Mesothelial cell of epicardium (in vitro differentiated cells): ENCODE data around the gene CCL19. TPM values are rescaled to one million over a fixed set of nuclear protein-coding genes. Genes with fewer than 3 reads are reported as not detected.

Source experiments
- DNase-seq, 2 experiments: peaks; one replicate each; pipeline ENCODE4 v3.0.0; 2021; ENCODE audit warnings: low spot score in 2 of 2; ENCODE audit not compliant: unreplicated experiment in 2 of 2
- H3K27ac Mint-ChIP-seq: 2 replicates; pipeline ENCODE4 v1.8.0; 2021; ENCODE audit warnings: mixed read lengths
- H3K27me3 Mint-ChIP-seq: 2 replicates; pipeline ENCODE4 v1.8.0; 2021; ENCODE audit warnings: low read depth, mixed read lengths
- H3K36me3 Mint-ChIP-seq: 2 replicates; pipeline ENCODE4 v1.8.0; 2021; ENCODE audit warnings: mixed read lengths
- H3K4me1 Mint-ChIP-seq: 2 replicates; pipeline ENCODE4 v1.8.0; 2021; ENCODE audit warnings: mixed read lengths
- H3K4me3 Mint-ChIP-seq: 2 replicates; pipeline ENCODE4 v1.8.0; 2021; ENCODE audit warnings: mild to moderate bottlenecking, moderate library complexity, mixed read lengths
- H3K9me3 Mint-ChIP-seq: 2 replicates; pipeline ENCODE4 v1.8.0; 2021; ENCODE audit warnings: mixed read lengths
- total RNA-seq: library from RNA; stranded (reverse); gene quantifications from 3 replicates; pipeline ENCODE4 v1.2.1, GENCODE V29; 2021
- TF ChIP-seq, protein P1 (sequence below): fragments of 200-600 bp; sonication (generic); IDR thresholded peaks from one replicate; pipeline ENCODE4 v1.5.0; 2021; ENCODE audit warnings: antibody characterized with exemption; ENCODE audit not compliant: unreplicated experiment

The CCL19 gene
- total RNA-seq, 1 donor from 2014 or later, result not detected

DNA sequence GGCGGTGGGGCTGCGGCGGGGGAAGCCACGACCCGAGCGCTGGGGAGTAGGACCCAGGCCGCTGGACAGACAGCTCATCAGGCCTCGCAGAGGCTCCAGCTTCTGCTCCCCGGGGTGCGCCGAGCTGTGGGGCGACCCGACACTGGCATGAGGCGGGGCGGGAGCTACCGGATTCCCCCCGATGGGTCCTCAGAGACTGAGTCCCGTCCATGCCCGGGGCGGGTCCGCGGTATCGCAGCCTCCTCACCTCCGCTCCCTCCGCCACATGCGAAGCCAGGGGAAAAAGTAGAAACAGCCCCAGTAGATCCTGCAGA is 26.1 kb downstream of the CCL19 start:
- peak overlapping the region; percentile 90 for H3K4me3 Mint-ChIP-seq
- H3K4me1 Mint-ChIP-seq, result peaks cover 11% of the 10 kb centered on the region
- peak overlapping the region; percentile 90 for H3K27ac Mint-ChIP-seq
- DNase-seq, result no peak
- no peaks in the 10 kb centered on the region for H3K27me3 Mint-ChIP-seq
- peaks cover 30% of the 10 kb centered on the region for H3K36me3 Mint-ChIP-seq
- H3K9me3 Mint-ChIP-seq, result peaks cover 10% of the 10 kb centered on the region
- TF ChIP-seq, protein P1, sequence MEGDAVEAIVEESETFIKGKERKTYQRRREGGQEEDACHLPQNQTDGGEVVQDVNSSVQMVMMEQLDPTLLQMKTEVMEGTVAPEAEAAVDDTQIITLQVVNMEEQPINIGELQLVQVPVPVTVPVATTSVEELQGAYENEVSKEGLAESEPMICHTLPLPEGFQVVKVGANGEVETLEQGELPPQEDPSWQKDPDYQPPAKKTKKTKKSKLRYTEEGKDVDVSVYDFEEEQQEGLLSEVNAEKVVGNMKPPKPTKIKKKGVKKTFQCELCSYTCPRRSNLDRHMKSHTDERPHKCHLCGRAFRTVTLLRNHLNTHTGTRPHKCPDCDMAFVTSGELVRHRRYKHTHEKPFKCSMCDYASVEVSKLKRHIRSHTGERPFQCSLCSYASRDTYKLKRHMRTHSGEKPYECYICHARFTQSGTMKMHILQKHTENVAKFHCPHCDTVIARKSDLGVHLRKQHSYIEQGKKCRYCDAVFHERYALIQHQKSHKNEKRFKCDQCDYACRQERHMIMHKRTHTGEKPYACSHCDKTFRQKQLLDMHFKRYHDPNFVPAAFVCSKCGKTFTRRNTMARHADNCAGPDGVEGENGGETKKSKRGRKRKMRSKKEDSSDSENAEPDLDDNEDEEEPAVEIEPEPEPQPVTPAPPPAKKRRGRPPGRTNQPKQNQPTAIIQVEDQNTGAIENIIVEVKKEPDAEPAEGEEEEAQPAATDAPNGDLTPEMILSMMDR, result no peak

DNA sequence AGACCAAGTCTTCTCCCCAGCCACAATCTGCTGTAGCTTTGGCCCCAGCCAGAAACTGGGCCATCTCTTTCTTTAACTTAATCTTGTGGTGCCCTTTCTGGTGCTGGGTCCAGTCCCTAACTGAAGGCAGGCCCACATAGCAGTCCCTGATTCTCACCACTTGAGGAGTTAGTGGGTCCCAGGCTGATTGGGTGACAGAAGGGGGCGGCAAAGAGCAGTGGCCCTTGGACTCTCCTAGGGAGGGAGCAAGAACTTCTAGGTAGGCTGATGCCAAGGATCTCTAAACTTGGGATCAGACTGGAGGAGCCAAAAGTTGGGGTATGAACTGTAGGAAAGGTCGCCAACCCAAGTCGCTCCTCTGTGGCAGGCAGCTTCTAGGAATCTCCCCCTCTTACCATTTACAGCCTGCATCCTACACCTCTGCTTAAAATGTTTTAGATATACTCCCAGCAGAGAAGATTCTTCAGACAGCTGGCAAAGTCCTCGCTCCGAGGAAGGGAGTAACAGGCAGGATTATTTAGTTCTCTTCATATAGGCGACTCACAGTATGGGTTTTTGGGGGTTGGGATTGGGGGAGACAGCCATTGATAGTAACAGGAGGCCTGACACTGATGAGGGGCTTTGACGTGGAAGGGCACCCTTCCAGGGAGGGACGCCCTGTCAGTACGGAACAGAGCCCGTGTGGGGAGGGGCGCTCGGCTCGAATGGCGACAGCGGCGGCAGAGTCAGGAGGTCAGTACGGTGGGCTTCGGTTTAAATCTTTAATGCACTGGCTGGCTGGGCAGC is 26.6 kb downstream of the CCL19 start:
- DNase-seq, result peak in 1 of 2 experiments; percentile 78
- TF ChIP-seq, protein P1, result peak; percentile 58
- no peaks in the 10 kb centered on the region for H3K27me3 Mint-ChIP-seq
- H3K27ac Mint-ChIP-seq, result peak overlapping the region; percentile 90
- H3K4me3 Mint-ChIP-seq, result peak overlapping the region; percentile 90
- peaks cover 25% of the 10 kb centered on the region for H3K36me3 Mint-ChIP-seq
- peaks cover 11% of the 10 kb centered on the region for H3K4me1 Mint-ChIP-seq
- H3K9me3 Mint-ChIP-seq, result peaks cover 7% of the 10 kb centered on the region

GRCh38 chr9:34663303-34663605 is 27.8 kb downstream of the CCL19 start:
- DNase-seq, result no peak
- H3K36me3 Mint-ChIP-seq, result peaks cover 16% of the 10 kb centered on the region
- H3K4me1 Mint-ChIP-seq, result peaks cover 11% of the 10 kb centered on the region
- H3K4me3 Mint-ChIP-seq, result no peak overlapping the region
- no peak overlapping the region for H3K27ac Mint-ChIP-seq
- H3K27me3 Mint-ChIP-seq, result no peaks in the 10 kb centered on the region
- TF ChIP-seq, protein P1, result no peak
- no peaks in the 10 kb centered on the region for H3K9me3 Mint-ChIP-seq

- DNase-seq, result no peak
- Mint-ChIP-seq H3K27ac (no peak within 1 kb of the TSS), H3K4me1 (peaks cover 11% of the 10 kb centered on the region), H3K36me3 (peaks cover 14% of the 10 kb centered on the region), H3K9me3 (no peaks in the 10 kb centered on the region), H3K4me3 (no peak within 1 kb of the TSS), H3K27me3 (no peaks in the 10 kb centered on the region)
- TF ChIP-seq, protein P1, result no peak
Observed at GRCh38 chr9:34662526-34663302, 28.4 kb downstream of the CCL19 start, which contains the start of gene CCL27. TSS of gene CCL27 (minus strand) at chr9:34662657. CDS start at chr9:34662633, 24 bp downstream.

- TF ChIP-seq, protein P1, result no peak
- Mint-ChIP-seq H3K9me3 (no peaks in the 10 kb centered on the region), H3K36me3 (peaks cover 14% of the 10 kb centered on the region), H3K4me3 (no peak overlapping the region), H3K27ac (no peak overlapping the region), H3K4me1 (peaks cover 18% of the 10 kb centered on the region), H3K27me3 (no peaks in the 10 kb centered on the region)
- no peak for DNase-seq
Observed at GRCh38 chr9:34659592-34660253, 31.4 kb downstream of the CCL19 start.
